GM18507 (cell line): ENCODE measurements around the gene SIAH1.
"Not testable (repeated sequence)": the region's sequence is repeated elsewhere in the genome, so short reads cannot be mapped to it uniquely, and the experiment has no call there.

Experiments
- DNase-seq: peaks from one replicate; pipeline ENCODE4 v3.0.0; 2011; ENCODE audit warnings: low read depth; ENCODE audit not compliant: insufficient read length; ENCODE audit errors: extremely low spot score
- FAIRE-seq: peaks from 2 replicates; lab custom pipeline; 2011; peaks lifted over from hg19 to GRCh38; lab: Jason Lieb, UNC

Gene SIAH1

GRCh38 chr16:48347191-48347865 is 37.9 kb downstream of the SIAH1 start:
- no peak for FAIRE-seq
- no peak for DNase-seq

- no peak for DNase-seq
- no peak for FAIRE-seq
Measured at GRCh38 chr16:48342591-48342990, 42.6 kb downstream of the SIAH1 start.

GRCh38 chr16:48340054-48340453 is 45.2 kb downstream of the SIAH1 start:
- FAIRE-seq, result no peak
- no peak for DNase-seq

- DNase-seq, result no peak
Measured at GRCh38 chr16:48335961-48336360, 49.3 kb downstream of the SIAH1 start.

GRCh38 chr16:48334325-48334724 is 50.9 kb downstream of the SIAH1 start:
- FAIRE-seq, result no peak

More at GRCh38 chr16:48335961-48336360, 49.3 kb downstream of the SIAH1 start:
- no peak for FAIRE-seq

GRCh38 chr16:48332978-48333377 is 52.2 kb downstream of the SIAH1 start:
- DNase-seq, result no peak
- FAIRE-seq, result no peak

More at GRCh38 chr16:48334325-48334724, 50.9 kb downstream of the SIAH1 start:
- no peak for DNase-seq

GRCh38 chr16:48330841-48331192 is 54.4 kb downstream of the SIAH1 start:
- DNase-seq (no peak), FAIRE-seq (no peak)

- DNase-seq, result no peak
- FAIRE-seq, result no peak
Measured at GRCh38 chr16:48330189-48330840, 54.9 kb downstream of the SIAH1 start.

- FAIRE-seq (no peak), DNase-seq (no peak)
Measured at GRCh38 chr16:48329138-48329537, 56.1 kb downstream of the SIAH1 start.

- FAIRE-seq, result no peak
- no peak for DNase-seq
Measured at GRCh38 chr16:48326915-48327314, 58.3 kb downstream of the SIAH1 start.

GRCh38 chr16:48323783-48324775 is 61.1 kb downstream of the SIAH1 start:
- FAIRE-seq (no peak), DNase-seq (no peak)

- no peak for DNase-seq
- no peak for FAIRE-seq
Measured at GRCh38 chr16:48321317-48322036, 63.7 kb downstream of the SIAH1 start.

- no peak for FAIRE-seq
Measured at GRCh38 chr16:48318630-48319029, 66.6 kb downstream of the SIAH1 start.

GRCh38 chr16:48317614-48318315 is 67.4 kb downstream of the SIAH1 start:
- DNase-seq (no peak), FAIRE-seq (no peak)

More at GRCh38 chr16:48318630-48319029, 66.6 kb downstream of the SIAH1 start:
- DNase-seq, result no peak

- FAIRE-seq (no peak), DNase-seq (no peak)
Measured at GRCh38 chr16:48317026-48317425, 68.2 kb downstream of the SIAH1 start.

- FAIRE-seq, DNase-seq: not testable (repeated sequence)
Measured at GRCh38 chr16:48313905-48314304, 71.3 kb downstream of the SIAH1 start.

GRCh38 chr16:48310908-48311641 is 74.1 kb downstream of the SIAH1 start:
- no peak for DNase-seq
- FAIRE-seq, result no peak
